HG03457 (cell line): Measurements from ENCODE around the gene PRR5L.

ENCODE experiments used
- ATAC-seq: cut with Tn5 transposase; IDR thresholded peaks from one replicate; pipeline ENCODE4 v1.9.1; 2021; ENCODE audit warnings: moderate number of reproducible peaks; ENCODE audit not compliant: unreplicated experiment

The PRR5L gene

GRCh38 chr11:36354221-36355003 is 58.3 kb downstream of the PRR5L start:
- ATAC-seq = peak; percentile 75

DNA sequence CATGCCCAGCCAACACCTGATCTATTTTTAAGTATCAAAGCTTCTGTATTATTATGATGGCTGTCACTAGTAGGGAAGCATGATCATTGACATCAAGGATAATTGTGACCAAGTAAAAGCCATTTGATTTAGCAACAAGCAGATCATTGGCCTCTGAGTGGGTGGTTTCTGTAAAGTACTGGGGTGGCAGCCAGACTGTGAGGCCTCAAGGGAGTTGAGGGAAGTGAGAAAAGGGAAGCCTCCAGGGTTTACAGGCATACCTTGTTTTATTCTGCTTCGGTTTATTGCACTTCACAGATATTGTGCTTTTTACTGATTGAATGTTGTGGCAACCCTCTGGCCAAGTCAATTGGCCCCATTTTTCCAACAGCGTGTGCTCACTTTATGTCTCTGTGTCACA is 60.1 kb downstream of the PRR5L start:
- no peak for ATAC-seq

- ATAC-seq = no peak
Observed at GRCh38 chr11:36357831-36358230, 61.7 kb downstream of the PRR5L start.

GRCh38 chr11:36358436-36358835 is 62.3 kb downstream of the PRR5L start:
- no peak for ATAC-seq

GRCh38 chr11:36360318-36360717 is 64.2 kb downstream of the PRR5L start:
- no peak for ATAC-seq

GRCh38 chr11:36360826-36361415 is 64.8 kb downstream of the PRR5L start:
- ATAC-seq = no peak

DNA sequence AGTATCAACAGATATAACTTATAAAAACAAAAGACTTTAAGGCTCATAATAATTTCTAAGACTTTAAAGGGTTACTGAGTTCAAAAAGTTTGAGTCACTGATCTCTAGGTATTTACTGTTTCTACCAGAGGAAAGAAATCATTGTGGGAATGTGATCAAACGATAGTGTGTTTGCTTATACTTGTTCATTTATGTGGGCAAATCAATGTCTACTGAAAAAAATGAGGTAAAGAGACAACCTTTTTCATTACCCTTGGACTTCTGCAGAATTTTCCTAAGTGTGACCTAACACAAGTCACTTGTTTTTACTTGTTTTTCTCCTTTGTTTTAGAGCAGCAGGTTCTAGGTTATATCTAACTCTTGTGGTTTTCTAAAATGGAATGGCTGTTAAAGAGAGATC is 65.4 kb downstream of the PRR5L start:
- ATAC-seq = no peak

DNA sequence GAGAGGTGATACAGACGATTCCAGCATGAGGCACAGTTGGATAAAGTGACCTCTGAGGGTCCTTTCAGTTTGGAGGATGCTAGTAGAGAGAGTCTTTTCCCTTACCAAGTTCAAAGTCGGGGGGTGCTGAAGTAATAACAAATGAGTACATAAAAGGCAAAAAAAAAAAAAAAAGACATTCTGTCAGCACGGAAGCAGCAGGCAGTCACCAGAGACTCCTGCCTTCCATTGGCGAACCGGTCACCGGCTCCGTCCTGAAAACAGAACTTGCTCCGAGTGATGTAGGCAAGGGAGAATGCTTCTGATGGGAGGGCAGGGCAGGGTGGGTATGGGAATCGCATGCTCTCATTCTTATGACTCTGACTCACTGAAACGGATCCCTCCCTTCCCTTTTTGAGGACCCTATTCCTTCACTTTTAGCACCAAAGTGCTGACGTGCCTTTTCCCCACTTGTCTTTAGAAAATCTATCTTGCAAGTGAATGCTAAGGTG is 65.9 kb downstream of the PRR5L start:
- no peak for ATAC-seq

- ATAC-seq = no peak
Observed at GRCh38 chr11:36362902-36363301, 66.8 kb downstream of the PRR5L start.

- ATAC-seq = no peak
Observed at GRCh38 chr11:36363361-36364268, 67.5 kb downstream of the PRR5L start.

DNA sequence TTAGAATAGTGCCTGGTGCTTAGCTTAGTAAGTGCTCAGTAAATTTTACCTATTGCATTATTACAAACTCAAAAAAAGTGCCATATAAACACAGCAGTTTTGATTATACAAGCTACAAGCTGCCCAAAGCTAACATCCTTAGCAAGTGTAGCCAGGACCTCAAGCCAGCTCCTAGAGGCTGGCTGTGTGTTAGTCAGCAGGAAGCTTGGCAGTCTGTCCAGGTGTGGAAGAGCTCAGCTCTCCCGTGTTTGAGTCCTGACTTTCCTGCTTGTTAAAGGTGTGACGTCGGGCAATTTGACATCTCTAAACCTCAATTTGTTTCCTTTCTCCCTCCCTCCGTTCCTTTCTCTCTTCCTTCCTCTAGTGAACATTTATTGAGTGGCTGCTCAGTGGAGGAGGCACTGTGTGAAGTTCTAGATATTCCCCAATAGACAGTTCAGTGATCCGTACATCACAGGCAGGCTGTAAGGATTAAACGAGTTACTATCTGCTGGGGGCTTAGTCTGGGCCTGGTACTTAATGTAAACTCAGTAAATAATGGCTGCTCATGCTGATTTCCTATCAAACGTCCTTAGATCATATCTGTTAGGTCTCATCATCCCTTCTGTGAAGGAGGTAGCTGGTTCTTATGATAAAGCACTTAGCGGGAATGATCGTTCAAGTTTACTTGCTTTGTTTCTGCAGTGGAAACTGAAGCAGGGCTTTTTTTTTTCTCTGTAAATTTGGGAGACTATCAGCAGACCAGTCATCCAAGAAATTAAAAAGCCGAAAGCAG is 68.7 kb downstream of the PRR5L start:
- ATAC-seq = no peak

GRCh38 chr11:36365907-36366306 is 69.8 kb downstream of the PRR5L start:
- no peak for ATAC-seq

- no peak for ATAC-seq
Observed at GRCh38 chr11:36367806-36368680, 72.0 kb downstream of the PRR5L start.

GRCh38 chr11:36371181-36371580 is 75.1 kb downstream of the PRR5L start:
- no peak for ATAC-seq

- ATAC-seq = no peak
Observed at GRCh38 chr11:36371590-36371989, 75.5 kb downstream of the PRR5L start.

DNA sequence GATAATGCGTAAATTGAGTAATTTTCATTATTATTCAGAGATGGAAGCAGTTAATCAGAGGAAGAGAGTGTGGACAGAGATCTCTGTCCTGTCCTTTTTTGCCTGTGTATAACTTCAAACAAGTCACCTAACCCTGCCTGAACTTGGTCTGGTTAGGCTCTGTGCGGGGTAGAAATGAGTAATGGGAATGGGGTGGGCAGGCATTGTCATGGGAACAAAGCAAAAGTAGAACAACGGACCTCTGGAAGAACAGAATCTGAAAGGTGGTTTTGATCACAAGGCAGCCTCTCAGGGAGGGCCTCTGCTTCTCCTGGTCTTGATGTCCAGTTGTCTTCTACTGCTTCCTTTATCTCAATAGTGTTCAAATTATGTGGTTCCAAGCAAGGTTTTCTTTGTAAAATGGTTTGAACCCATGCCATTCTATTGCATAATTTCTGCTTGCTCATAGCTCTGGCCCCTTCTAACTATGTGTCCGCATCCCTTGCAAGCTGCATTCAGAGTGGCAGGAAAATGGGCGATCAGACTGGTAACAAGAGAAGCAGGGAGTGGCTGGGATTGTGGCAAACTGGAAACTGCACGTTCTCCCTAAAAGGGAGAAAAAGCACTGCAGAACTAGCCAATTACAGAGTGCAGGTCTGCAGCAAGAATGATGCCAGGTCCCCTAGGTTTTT is 76.1 kb downstream of the PRR5L start:
- no peak for ATAC-seq

- ATAC-seq = no peak
Observed at GRCh38 chr11:36373016-36374010, 77.2 kb downstream of the PRR5L start.

- ATAC-seq = no peak
Observed at GRCh38 chr11:36374726-36375125, 78.6 kb downstream of the PRR5L start.
